HG03558 (cell line): ENCODE results near the gene ZSCAN2.
"Not testable (repeated sequence)": the region's sequence is repeated elsewhere in the genome, so short reads cannot be mapped to it uniquely, and the experiment has no call there.

Experiments used
- ATAC-seq: cut with Tn5 transposase; IDR thresholded peaks from one replicate; pipeline ENCODE4 v1.9.1; 2021; ENCODE audit warnings: moderate number of reproducible peaks; ENCODE audit not compliant: unreplicated experiment; ENCODE audit errors: extremely low read depth

ZSCAN2 gene

GRCh38 chr15:84633311-84634227 is 32.8 kb downstream of the ZSCAN2 start:
- peak; percentile 24 for ATAC-seq

GRCh38 chr15:84634228-84634837 is 33.5 kb downstream of the ZSCAN2 start:
- ATAC-seq: no peak

- no peak for ATAC-seq
Measured at GRCh38 chr15:84638103-84638502, 37.3 kb downstream of the ZSCAN2 start.

- not testable (repeated sequence) for ATAC-seq
Measured at GRCh38 chr15:84641871-84642270, 41.1 kb downstream of the ZSCAN2 start.

GRCh38 chr15:84642640-84643039 is 41.8 kb downstream of the ZSCAN2 start:
- ATAC-seq: not testable (repeated sequence)

GRCh38 chr15:84643838-84644237 is 43.0 kb downstream of the ZSCAN2 start:
- no peak for ATAC-seq

- no peak for ATAC-seq
Measured at GRCh38 chr15:84645496-84645895, 44.7 kb downstream of the ZSCAN2 start.

GRCh38 chr15:84645997-84646396 is 45.2 kb downstream of the ZSCAN2 start:
- ATAC-seq: no peak

- ATAC-seq: no peak
Measured at GRCh38 chr15:84647726-84648125, 46.9 kb downstream of the ZSCAN2 start.

GRCh38 chr15:84648539-84648938 is 47.7 kb downstream of the ZSCAN2 start:
- ATAC-seq: no peak

GRCh38 chr15:84649706-84650105 is 48.9 kb downstream of the ZSCAN2 start:
- ATAC-seq: no peak

- no peak for ATAC-seq
Measured at GRCh38 chr15:84653584-84653909, 52.7 kb downstream of the ZSCAN2 start.

- ATAC-seq: peak; percentile 52
Measured at GRCh38 chr15:84653910-84654688, 53.3 kb downstream of the ZSCAN2 start, which contains the start of gene WDR73. WDR73 (minus strand) TSS chr15:84654283; CDS start chr15:84654274, 9 bp downstream.

- ATAC-seq: no peak
Measured at GRCh38 chr15:84654689-84655453, 54.1 kb downstream of the ZSCAN2 start.

- ATAC-seq: no peak
Measured at GRCh38 chr15:84656972-84657371, 56.2 kb downstream of the ZSCAN2 start.

GRCh38 chr15:84657748-84658079 is 56.9 kb downstream of the ZSCAN2 start:
- no peak for ATAC-seq

GRCh38 chr15:84658080-84658787 is 57.4 kb downstream of the ZSCAN2 start, which contains the start of gene NMB:
NMB (minus strand) TSS chr15:84658199; CDS start chr15:84658152, 47 bp downstream.
- ATAC-seq: peak; percentile 52

- ATAC-seq: no peak
Measured at GRCh38 chr15:84658788-84659411, 58.1 kb downstream of the ZSCAN2 start.
